ENCODE results near the gene MAST4.

The MAST4 gene

GRCh38 chr5:67038817-67039603 lies 442.8 kb downstream of the MAST4 start:
- no peaks in the 10 kb centered on the region for H3F3A ChIP-seq (ENCODE audit: control insufficient read depth, insufficient read depth)
- H3K4me2 ChIP-seq (ENCODE audit: low read length), result no peak overlapping the region
- 0 out of 2 replicates have a peak, but pooled peaks cover 4% of the 10 kb centered on the region for H3K27me3 ChIP-seq (ENCODE audit: control insufficient read depth, low read length)
- no peak for TF ChIP-seq EZH2phosphoT487 (IDR thresholded peaks at IDR 0.05; ENCODE audit: borderline replicate concordance, low read length)
- H3K27ac ChIP-seq (ENCODE audit: low read depth, low read length), result no peak overlapping the region
- no peaks in the 10 kb centered on the region for H3K9me2 ChIP-seq (replicated peaks; ENCODE audit: control insufficient read depth, low read length)
- H3K9me3 ChIP-seq (ENCODE audit: control insufficient read depth, insufficient read depth, low read length), result no peaks in the 10 kb centered on the region
- no peaks in the 10 kb centered on the region for H3K4me1 ChIP-seq (ENCODE audit: control insufficient read depth, low read length)
- H3K4me3 ChIP-seq (ENCODE audit: low read length), result no peak overlapping the region
- no peaks in the 10 kb centered on the region for H3K36me3 ChIP-seq (ENCODE audit: control insufficient read depth, low read length)
- H4K20me1 ChIP-seq (ENCODE audit: control insufficient read depth, insufficient read depth, low read depth, low read length), result no peaks in the 10 kb centered on the region
- no peaks in the 10 kb centered on the region for H3K79me2 ChIP-seq (ENCODE audit: control insufficient read depth, low read length)

- TF ChIP-seq CTCF (IDR thresholded peaks at IDR 0.05; ENCODE audit: low read depth, low read length, poor library complexity, severe bottlenecking), result no peak
- no peak for TF ChIP-seq EZH2phosphoT487 (IDR thresholded peaks at IDR 0.05; ENCODE audit: borderline replicate concordance, low read length)
- H3K4me2 ChIP-seq (ENCODE audit: low read length), result no peak overlapping the region
- H3K9me2 ChIP-seq (replicated peaks; ENCODE audit: control insufficient read depth, low read length), result no peaks in the 10 kb centered on the region
- peaks cover 4% of the 10 kb centered on the region; the same call in 1 of the 2 replicates for H3K27me3 ChIP-seq (ENCODE audit: control insufficient read depth, low read length)
- H3K9me3 ChIP-seq (ENCODE audit: control insufficient read depth, insufficient read depth, low read length), result no peaks in the 10 kb centered on the region
- no peaks in the 10 kb centered on the region for H3K36me3 ChIP-seq (ENCODE audit: control insufficient read depth, low read length)
- H3K27ac ChIP-seq (ENCODE audit: low read depth, low read length), result no peak overlapping the region
- H3K4me3 ChIP-seq (ENCODE audit: low read length), result no peak overlapping the region
- H3K79me2 ChIP-seq (ENCODE audit: control insufficient read depth, low read length), result no peaks in the 10 kb centered on the region
- no peaks in the 10 kb centered on the region for H4K20me1 ChIP-seq (ENCODE audit: control insufficient read depth, insufficient read depth, low read depth, low read length)
- H3F3A ChIP-seq (ENCODE audit: control insufficient read depth, insufficient read depth), result no peaks in the 10 kb centered on the region
- no peaks in the 10 kb centered on the region for H3K4me1 ChIP-seq (ENCODE audit: control insufficient read depth, low read length)
These were observed 446.2 kb downstream of the MAST4 start for GRCh38 chr5:67042176-67043003.

- H3K4me1 ChIP-seq (ENCODE audit: control insufficient read depth, low read length), result no peaks in the 10 kb centered on the region
- H3K9me2 ChIP-seq (replicated peaks; ENCODE audit: control insufficient read depth, low read length), result no peaks in the 10 kb centered on the region
- no peaks in the 10 kb centered on the region for H3F3A ChIP-seq (ENCODE audit: control insufficient read depth, insufficient read depth)
- H3K4me3 ChIP-seq (ENCODE audit: low read length), result no peak overlapping the region
- H3K36me3 ChIP-seq (ENCODE audit: control insufficient read depth, low read length), result no peaks in the 10 kb centered on the region
- no peaks in the 10 kb centered on the region for H4K20me1 ChIP-seq (ENCODE audit: control insufficient read depth, insufficient read depth, low read depth, low read length)
- H3K9me3 ChIP-seq (ENCODE audit: control insufficient read depth, insufficient read depth, low read length), result no peaks in the 10 kb centered on the region
- TF ChIP-seq EZH2phosphoT487 (IDR thresholded peaks at IDR 0.05; ENCODE audit: borderline replicate concordance, low read length) (no peak), CTCF (IDR thresholded peaks at IDR 0.05; ENCODE audit: low read depth, low read length, poor library complexity, severe bottlenecking) (no peak)
- H3K27ac ChIP-seq (ENCODE audit: low read depth, low read length), result no peak overlapping the region
- H3K79me2 ChIP-seq (ENCODE audit: control insufficient read depth, low read length), result no peaks in the 10 kb centered on the region
- peaks cover 4% of the 10 kb centered on the region; the same call in 1 of the 2 replicates for H3K27me3 ChIP-seq (ENCODE audit: control insufficient read depth, low read length)
- H3K4me2 ChIP-seq (ENCODE audit: low read length), result no peak overlapping the region
These were observed 447.8 kb downstream of the MAST4 start for GRCh38 chr5:67043796-67044511.

Measured in DOHH2 (cell line).